Left lung (tissue), 10 donors: ENCODE results near the gene MKNK1. TPM values are rescaled to one million over a fixed set of nuclear protein-coding genes. Genes with fewer than 3 reads are reported as not detected.

Experiments
- ATAC-seq: fragments of 200-7000 bp; cut with Tn5 transposase; one replicate; pipeline ENCODE4 v1.9.1; 2020; ENCODE audit warnings: moderate library complexity
- DNase-seq, 4 donors: peaks; one replicate each; pipeline ENCODE4 v3.0.0-alpha.2; 2013 to 2020
- H3K27ac ChIP-seq, 2 donors: fragments of 200-600 bp; sonication (generic) in 1 of 2; one replicate each; pipeline versions ENCODE4 v1.5.0 to v1.8.0; 2020 to 2021
- H3K27me3 ChIP-seq, 2 donors: fragments of 200-600 bp; sonication (generic) in 1 of 2; one replicate each; pipeline versions ENCODE4 v1.5.0 to v1.8.0; 2020 to 2021
- H3K36me3 ChIP-seq, 2 donors: fragments of 200-600 bp; sonication (generic) in 1 of 2; one replicate each; pipeline versions ENCODE4 v1.5.0 to v1.8.0; 2020 to 2021
- H3K4me1 ChIP-seq, 2 donors: fragments of 200-600 bp; one replicate each; pipeline ENCODE4 v1.8.0; 2021
- H3K4me3 ChIP-seq, 2 donors: fragments of 200-600 bp; sonication (generic) in 1 of 2; one replicate each; pipeline versions ENCODE4 v1.5.0 to v1.8.0; 2020 to 2021; ENCODE audit warnings: mild to moderate bottlenecking in 1 of 2
- H3K9me3 ChIP-seq, 2 donors: fragments of 200-600 bp; sonication (generic) in 1 of 2; one replicate each; pipeline versions ENCODE4 v1.5.0 to v1.8.0; 2020 to 2021
- intact Hi-C, 2 donors: fragments of 100-400 bp; cut with DNase I; formaldehyde crosslinking; loops; one replicate each; pipeline versions ENCODE4 v1.11.2 to v1.14.2; 2022
- polyA plus RNA-seq, 6 donors: library from polyadenylated mRNA; unstranded; fragments of 120-200 nt; gene quantifications; one replicate each; pipeline ENCODE4 v1.2.1, GENCODE V29; 2013; ENCODE audit not compliant: insufficient read length in 6 of 6
- total RNA-seq, 2 donors: library from RNA; stranded (reverse); fragmentation: NEBNext Ultra II Directional; extraction: Animal tissue kit (Norgen Biotek cat#: 25700); gene quantifications; one replicate each; pipeline ENCODE4 v1.2.1, GENCODE V29; 2021
- TF ChIP-seq, protein P1 (sequence below), 2 donors: fragments of 200-600 bp; sonication (generic) in 1 of 2; IDR thresholded peaks; one replicate each; pipeline versions ENCODE4 v1.5.0 to v1.8.0; 2021; ENCODE audit warnings: antibody characterized with exemption in 2 of 2
- donor health status: DM: no; HTN: yes; CAD: no.
- donor health status: DM: no; HTN: no; CAD: no.

Gene MKNK1
- total and polyA plus RNA-seq, 8 donors, result 42.2 to 96.0 (median 51.4) TPM

DNA sequence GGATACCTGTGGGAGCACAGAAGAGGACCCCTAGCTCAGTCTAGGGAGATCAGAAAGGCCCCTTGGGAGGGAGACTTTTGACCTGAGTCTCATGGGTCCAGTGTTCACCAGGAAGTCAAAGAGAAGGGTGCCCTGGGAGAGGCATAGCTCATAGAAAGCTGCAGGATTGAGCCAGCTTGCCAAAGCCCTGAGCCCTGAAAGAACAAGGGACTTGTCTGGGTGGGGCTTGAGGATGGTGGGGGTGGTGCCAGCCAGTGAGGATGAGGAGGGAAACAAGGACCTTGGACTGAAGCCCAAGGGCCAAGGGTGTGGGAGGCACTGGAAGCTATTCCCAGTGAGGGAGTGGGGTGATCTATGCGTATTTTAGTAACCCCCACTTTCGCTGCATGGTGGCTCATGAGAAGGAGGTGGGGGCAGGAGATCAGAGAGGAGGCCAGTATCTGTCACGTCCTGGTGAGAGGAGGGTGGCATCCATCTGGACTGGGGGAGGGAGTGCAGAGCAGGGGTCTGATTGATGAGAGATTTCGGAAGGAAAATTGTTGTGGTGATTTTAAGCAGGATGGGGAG lies 86.1 kb downstream of the MKNK1 start:
- no peak overlapping the region for H3K27ac ChIP-seq
- no peaks in the 10 kb centered on the region for H3K36me3 ChIP-seq
- no peak for ATAC-seq
- TF ChIP-seq, protein P1, sequence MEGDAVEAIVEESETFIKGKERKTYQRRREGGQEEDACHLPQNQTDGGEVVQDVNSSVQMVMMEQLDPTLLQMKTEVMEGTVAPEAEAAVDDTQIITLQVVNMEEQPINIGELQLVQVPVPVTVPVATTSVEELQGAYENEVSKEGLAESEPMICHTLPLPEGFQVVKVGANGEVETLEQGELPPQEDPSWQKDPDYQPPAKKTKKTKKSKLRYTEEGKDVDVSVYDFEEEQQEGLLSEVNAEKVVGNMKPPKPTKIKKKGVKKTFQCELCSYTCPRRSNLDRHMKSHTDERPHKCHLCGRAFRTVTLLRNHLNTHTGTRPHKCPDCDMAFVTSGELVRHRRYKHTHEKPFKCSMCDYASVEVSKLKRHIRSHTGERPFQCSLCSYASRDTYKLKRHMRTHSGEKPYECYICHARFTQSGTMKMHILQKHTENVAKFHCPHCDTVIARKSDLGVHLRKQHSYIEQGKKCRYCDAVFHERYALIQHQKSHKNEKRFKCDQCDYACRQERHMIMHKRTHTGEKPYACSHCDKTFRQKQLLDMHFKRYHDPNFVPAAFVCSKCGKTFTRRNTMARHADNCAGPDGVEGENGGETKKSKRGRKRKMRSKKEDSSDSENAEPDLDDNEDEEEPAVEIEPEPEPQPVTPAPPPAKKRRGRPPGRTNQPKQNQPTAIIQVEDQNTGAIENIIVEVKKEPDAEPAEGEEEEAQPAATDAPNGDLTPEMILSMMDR (IDR thresholded peaks at IDR 0.05), result no peak
- peaks cover 17 to 20% of the 10 kb centered on the region in 2 donors for H3K4me1 ChIP-seq
- H3K9me3 ChIP-seq, result no peaks in the 10 kb centered on the region
- peaks cover 0 to 47% of the 10 kb centered on the region in 2 donors for H3K27me3 ChIP-seq
- intact Hi-C loops, result no loop called here
- peak in 1 of 4 donors; percentile 12 for DNase-seq
- H3K4me3 ChIP-seq, result no peak overlapping the region

DNA sequence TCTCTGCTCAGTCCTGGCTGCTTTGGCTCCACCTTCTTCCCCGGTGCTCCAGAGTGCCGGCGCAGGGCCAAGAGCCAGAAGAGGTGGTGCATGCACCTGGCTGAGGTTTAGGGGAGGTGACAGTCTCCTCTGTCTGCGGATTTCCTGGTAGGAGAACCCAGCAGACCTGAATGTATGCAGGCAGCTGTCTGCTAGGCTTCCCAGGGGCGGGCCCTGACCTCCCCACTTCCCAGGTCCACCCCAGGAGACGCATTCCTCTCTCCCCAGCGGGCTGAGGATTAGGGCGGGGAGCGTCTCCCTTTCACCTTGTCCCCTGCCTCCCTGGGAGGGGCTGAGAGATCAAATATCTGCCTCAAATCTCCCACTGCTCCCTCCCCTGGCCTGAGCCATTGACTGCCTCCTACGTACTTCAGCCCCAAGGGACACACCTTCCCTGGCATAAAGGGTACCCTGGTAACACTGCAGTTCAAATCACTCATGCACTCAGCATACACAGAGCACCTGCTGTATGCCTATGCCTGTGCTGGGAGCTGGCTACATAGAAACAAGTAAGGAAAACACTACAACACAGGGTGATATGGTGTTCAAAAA lies 87.0 kb downstream of the MKNK1 start:
- DNase-seq (peak in 3 of 4 donors; percentile 74 to 89 (median 88)), ATAC-seq (peak; percentile 90)
- Histone ChIP-seq H3K27ac (peak overlapping the region in 1 of 2 donors; percentile 7), H3K4me1 (peaks cover 8 to 11% of the 10 kb centered on the region in 2 donors), H3K4me3 (no peak overlapping the region), H3K36me3 (no peaks in the 10 kb centered on the region), H3K27me3 (peaks cover 0 to 55% of the 10 kb centered on the region in 2 donors), H3K9me3 (no peaks in the 10 kb centered on the region)
- TF ChIP-seq, protein P1 (IDR thresholded peaks at IDR 0.05), result no peak
- intact Hi-C loops, result no loop called here

DNA sequence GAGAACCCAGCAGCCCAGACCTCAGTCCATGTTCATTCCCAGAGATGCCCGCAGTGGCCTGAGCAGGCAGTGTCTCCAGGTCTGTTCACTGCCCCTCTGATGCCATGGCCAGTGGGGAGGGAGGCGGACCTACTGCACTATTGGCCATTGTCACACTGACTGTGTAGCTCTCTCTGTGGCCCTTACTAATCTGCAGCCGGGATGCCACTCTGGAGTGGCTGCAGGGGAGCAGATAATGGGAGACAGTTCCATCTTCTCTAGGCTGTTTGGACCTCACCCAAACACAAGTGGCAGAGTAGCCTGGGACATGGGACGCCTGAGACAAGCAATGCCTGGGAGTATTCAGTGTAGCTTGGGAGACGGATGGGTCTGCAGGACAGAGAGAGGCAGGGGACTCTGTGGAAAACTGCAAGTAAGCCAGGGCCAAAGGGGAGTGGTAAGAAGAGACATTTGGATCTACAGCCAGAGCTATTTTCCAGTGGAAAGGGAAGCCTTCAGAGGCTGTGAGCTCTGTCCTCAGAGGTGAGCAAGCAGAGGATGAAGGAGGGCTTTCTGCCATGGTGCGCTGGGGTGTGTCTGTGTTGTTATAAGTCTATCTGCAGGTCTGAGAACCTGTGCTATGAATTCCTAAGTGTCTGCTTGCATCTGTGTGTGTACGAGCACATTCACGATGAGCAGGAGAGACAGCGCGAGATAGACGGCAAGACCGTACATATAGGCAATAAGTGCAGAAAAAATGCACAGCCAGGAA lies 87.7 kb downstream of the MKNK1 start:
- intact Hi-C loops, result no loop called here
- TF ChIP-seq, protein P1 (IDR thresholded peaks at IDR 0.05), result no peak
- no peaks in the 10 kb centered on the region for H3K9me3 ChIP-seq
- peaks cover 0 to 59% of the 10 kb centered on the region in 2 donors for H3K27me3 ChIP-seq
- H3K4me3 ChIP-seq, result no peak overlapping the region
- H3K4me1 ChIP-seq, result peaks cover 5% of the 10 kb centered on the region in 2 donors
- no peaks in the 10 kb centered on the region for H3K36me3 ChIP-seq
- peak in 1 of 4 donors; percentile 38 for DNase-seq
- no peak overlapping the region for H3K27ac ChIP-seq
- ATAC-seq, result peak; percentile 3

DNA sequence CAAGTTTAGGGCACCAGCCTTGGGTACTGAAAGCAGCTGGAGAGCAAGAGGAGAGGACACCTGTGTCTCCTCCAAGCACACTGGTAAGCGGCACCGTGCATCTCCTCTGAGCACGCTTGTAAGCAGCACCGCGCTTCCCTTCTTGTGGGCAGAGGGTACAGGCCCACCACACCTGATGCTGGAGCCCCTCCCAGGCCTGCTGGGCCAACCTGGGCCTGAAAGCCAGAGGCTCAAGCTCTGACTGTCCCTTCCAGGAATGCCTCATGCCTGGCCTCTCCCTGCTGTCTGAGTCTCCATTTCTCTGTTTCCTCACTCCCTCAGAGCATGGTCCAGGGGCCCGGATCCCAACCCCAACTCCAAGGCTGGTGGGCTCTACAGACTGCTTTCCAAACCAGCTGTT lies 88.5 kb downstream of the MKNK1 start:
- Histone ChIP-seq H3K27ac (no peak overlapping the region), H3K27me3 (peaks cover 0 to 65% of the 10 kb centered on the region in 2 donors), H3K4me1 (peaks cover 5% of the 10 kb centered on the region in 2 donors), H3K4me3 (no peak overlapping the region), H3K9me3 (no peaks in the 10 kb centered on the region), H3K36me3 (no peaks in the 10 kb centered on the region)
- TF ChIP-seq, protein P1 (IDR thresholded peaks at IDR 0.05), result no peak
- intact Hi-C loops, result no loop called here
- ATAC-seq, result no peak
- DNase-seq, result peak in 1 of 4 donors; percentile 58

DNA sequence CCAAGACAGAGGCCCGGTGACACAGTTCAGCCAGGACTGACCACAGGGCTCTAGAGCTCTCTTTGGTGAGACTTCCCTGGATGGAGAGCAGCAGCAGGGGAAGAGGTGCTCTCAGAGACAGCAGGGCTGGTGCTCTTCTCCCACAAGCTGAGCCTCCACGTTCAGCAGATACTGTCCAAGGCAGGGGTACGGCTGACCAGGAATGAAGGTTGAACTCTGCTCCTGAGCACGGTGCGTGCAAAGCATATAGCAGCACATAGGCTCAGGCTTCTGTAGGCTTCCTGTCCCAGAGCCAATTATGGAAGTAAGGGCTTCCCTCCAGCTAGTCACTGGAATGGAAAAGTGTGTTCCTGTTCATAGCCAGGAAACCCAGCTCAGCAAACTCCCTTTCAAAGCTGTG lies 90.5 kb downstream of the MKNK1 start:
- Histone ChIP-seq H3K27ac (no peak overlapping the region), H3K4me3 (no peak overlapping the region), H3K27me3 (peaks cover 0 to 47% of the 10 kb centered on the region in 2 donors), H3K36me3 (no peaks in the 10 kb centered on the region), H3K9me3 (no peaks in the 10 kb centered on the region), H3K4me1 (peaks cover 0 to 5% of the 10 kb centered on the region in 2 donors)
- TF ChIP-seq, protein P1 (IDR thresholded peaks at IDR 0.05), result no peak
- intact Hi-C loops, result no loop called here
- ATAC-seq (no peak), DNase-seq (no peak)
